Erythroblast (primary cell): ENCODE measurements around the gene SETBP1.

Experiments
- GATA1 ChIP-seq: IDR thresholded peaks from 2 replicates; pipeline ENCODE4 v1.6.1; 2011; ENCODE audit warnings: low read depth, mild to moderate bottlenecking, control low read depth, low read length, moderate library complexity
- POLR2A ChIP-seq: IDR thresholded peaks from 2 replicates; pipeline ENCODE4 v1.6.1; 2011; ENCODE audit warnings: mild to moderate bottlenecking, low read length

- TF ChIP-seq POLR2A, result no peak
- TF ChIP-seq GATA1, result no peak
Observed at GRCh38 chr18:44651478-44651877, 29.2 kb upstream of the SETBP1 start.
